Stimulated activated CD4-positive, alpha-beta T cell treated with anti-CD3 and anti-CD28 coated beads, TNF-alpha, amount 100 ng/mL, for 48 hours (primary cell): ENCODE measurements around the gene C11orf68.
A peak's percentile ranks its signal among the peaks of the same experiment; 100 is the strongest.

Source experiments
- DNase-seq, 3 donors: peaks; one replicate each; pipeline ENCODE4 v3.0.0-alpha.2; 2020; ENCODE audit warnings: low read depth in 3 of 3

Gene C11orf68

DNA sequence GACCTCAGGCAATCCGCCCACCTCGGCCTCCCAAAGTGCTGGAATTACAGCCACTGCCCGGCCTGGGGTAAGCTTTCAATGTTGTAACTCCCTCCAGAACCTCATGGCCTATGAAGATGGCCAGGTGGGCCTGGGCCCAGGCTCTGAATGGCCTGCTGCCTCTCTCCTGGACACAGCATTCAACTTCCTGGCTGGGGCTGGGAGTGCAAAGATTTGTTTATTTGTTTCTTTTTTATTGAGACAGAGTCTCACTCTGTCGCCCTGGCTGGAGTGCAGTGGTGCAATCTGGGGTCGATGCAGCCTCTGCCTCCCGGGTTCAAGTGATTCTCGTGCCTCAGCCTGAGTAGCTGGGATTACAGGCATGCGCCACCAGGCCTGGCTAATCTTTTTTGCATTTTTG is 25.9 kb upstream of the C11orf68 start:
- no peak for DNase-seq

DNA sequence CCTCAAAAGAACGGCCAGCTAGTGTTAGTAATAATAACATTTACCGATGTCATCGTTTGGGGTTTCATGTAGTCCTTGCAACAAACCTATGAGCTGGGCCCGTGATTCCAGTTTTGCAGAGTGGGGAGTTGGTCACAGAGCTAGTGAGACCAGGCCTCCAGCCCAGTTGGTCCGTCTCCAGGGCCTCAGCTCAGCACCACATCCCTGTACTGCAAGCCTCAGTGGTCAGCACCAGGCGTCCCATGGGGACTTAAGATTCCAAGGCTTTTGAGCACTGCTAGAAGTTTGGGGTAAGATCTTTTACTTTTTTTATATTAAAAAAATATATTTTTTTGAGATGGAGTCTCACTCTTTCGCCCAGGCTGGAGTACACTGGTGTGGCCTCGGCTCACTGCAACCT is 25.3 kb upstream of the C11orf68 start:
- no peak for DNase-seq

DNA sequence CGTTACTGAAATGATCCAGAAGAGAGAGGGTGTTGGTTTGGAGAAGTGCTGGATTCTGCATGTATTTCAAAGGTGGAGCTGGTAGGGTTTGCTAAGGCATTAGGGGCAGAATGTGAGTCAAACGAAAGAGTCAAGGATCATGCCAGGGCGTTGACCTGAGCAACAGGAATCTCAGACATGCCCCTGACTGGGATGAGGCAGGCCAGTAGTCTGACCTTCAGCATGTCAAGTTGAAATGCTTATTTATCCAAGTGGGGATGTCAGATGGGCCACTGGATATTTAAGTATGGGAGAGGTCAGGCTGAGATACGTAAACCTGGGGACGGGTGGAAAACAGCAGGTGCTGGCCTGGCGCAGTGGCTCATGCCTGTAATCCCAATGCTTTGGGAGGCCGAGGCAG is 23.7 kb upstream of the C11orf68 start:
- DNase-seq, result no peak

DNA sequence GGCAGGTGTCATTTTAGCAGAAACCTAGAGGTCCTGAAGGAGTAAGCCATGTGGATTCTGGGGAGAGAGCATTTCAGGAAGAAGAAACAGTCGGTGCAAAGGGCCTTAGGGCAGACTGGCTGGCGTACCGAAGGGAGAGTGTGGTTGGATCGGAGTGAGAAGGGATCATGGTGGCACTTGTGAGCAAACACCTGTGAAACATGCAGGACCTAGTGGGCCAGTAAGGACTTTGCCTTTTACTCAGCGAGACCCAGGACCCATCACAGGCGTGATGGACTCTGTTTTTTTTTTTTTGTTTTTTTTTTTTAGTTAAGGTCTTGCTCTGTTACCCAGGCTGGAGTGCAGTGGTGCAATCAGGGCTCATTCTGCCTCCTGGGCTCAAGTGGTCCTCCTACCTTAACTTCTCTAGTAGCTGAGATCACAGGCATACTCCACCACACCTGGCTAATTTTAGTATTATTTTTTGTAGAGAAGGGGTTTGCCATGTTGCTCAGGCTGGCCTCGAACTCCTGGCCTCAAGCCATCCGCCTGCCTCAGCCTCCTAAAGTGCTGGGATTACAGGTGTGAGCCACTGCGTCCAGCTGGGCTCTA is 23.0 kb upstream of the C11orf68 start:
- no peak for DNase-seq

DNA sequence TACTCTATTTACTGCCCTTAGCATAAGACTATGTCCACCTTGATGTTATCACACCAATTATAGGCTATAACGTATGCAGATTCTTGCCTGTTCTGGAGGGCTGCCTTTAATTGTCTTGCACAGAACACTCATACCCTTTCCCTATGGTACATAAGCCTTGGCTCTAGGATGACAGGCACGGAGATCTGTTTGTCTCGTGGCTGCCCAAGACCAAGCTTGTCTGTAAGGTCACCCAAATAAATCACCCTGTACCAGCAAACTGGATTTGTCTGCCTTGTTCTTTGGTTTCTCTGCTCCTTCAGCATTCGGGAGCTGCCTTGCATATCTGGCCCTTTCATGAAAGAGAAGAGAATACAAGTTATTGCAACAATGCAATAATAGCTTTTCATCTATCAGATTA is 18.9 kb upstream of the C11orf68 start:
- DNase-seq, result no peak

DNA sequence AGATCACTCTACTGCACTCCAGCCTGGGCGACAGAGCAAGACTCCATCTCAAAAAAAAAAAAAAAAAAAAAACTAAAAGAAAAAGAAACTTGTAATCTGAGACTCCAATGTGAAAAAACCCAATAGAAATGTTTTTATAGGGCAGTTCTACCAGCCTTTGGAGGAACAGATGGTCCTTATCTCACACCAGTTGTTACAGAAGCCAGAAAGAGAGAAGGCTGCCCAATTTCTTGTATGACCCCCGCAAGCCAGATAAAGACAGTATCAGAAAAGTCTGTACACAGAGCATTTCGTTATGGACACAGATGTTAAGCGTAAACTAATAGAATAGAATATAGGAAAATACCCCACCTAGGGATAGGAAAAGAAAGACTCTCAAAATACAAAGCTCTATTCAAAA is 15.2 kb upstream of the C11orf68 start:
- no peak for DNase-seq

DNA sequence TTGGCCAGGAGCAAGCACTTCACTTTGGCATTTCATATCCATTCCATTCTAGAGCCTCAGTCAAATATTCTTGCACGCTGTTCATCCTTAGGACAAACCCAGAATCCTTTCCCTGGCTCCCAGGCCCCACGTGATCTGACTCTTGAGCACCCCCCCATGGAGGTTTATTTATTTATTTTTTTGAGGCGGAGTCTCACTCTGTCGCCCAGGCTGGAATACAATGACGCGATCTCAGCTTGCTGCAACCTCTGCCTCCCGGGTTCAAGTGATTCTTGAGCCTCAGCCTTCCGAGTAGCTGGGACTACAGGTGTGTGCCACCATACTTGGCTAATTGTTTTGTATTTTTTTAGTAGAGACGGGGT is 13.7 kb upstream of the C11orf68 start:
- DNase-seq, result no peak

DNA sequence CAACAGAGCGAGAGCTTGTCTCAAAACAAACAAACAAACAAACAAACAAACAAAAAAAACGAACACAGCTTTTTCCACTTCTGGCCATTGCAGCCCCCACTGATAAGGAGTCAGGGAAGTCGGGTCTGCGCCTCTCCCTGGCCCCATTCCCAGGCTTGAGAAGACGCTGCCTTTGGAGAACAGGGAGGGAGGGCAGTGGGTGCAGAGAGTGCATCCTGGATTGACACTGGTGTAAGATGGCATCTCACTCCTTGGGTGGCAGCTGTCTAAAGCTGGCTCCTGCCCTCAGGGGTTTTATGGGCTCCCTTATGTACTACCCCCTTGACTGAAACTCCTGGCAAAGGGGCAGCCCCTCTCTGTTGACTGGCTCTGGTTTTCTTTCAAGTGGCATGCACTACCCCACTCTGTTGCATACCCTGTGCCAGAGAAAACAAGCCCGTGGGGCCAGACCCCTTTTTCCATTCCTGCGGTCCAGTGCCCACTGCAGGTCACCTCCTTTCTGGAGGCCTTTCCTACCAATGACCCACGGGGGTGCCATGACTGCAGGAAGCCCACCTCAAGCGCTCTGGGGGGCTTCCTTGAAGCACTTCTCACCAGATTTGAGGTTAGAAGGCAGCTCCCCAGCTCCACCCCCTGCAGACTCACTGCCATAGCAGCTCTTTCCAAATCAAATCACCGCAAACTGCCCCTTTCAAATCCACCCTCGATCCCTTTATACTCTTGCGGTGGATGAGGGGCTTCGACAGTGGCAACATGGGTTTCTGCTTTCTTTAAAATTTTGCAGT is 13.1 kb upstream of the C11orf68 start:
- DNase-seq, result no peak

DNA sequence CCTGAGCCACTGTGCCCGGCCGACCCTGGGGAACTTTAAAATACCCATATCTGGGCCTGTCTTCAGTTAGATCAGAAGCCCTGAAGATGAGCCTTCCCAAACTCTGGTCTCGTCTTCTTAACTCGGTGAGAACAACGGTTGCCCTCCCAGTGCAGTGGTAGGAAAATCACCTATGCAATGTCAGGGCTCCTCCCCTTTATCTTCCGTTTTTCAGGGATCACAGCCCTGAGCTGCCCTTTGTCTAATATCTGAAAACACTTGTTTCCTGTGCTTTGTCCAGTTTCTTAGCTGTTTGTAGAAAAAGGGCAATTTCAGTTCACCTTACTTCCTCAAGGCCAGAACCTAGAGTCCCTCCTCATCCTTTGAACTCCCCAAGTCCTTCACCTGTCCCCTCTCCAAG is 9.8 kb upstream of the C11orf68 start:
- DNase-seq, result no peak

DNA sequence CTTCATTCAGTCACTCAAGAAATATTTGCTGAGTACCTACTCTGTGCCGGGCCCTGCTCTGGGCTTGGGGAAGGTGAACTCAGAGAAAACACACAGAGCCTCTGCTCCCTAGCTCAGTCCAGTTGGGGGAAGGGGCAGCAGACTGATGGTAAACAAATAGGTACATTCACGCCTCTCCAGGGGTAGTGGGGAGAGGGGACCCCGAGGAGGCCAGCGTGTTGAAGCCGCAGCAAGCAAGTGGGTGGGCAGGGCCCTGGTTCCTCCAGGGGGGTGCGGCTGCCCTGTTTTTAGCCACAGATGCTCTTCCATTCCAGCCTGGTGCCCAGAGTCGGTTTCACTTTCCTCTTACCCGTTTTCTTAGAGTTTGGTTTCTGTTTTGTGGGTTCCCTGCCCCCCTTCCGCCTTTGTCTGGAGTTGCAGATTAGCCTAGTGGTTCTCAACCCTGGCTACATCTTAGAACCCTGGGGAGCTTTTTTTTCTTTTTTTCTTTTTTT is 9.1 kb upstream of the C11orf68 start:
- DNase-seq, result peak; percentile 50 to 56 (median 54)

DNA sequence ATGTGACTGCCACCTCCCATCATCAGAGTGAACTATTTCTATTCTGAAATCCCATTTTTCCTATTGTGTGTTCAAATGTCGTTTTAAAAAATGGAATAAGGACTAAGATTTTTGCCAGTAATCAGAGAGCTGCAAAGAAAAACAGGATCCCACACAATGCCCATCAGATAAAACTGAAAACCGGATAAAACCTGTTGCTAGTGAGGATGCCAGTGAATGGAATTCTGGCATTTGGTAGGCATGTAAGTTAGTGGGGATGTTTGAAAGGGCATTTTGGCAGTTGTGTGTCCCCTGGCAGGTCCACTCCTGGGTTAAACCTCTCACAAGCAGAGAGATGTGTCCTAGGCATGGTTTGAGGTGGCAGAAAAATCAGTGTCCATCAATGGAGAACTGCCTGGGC is 6.5 kb upstream of the C11orf68 start:
- no peak for DNase-seq

DNA sequence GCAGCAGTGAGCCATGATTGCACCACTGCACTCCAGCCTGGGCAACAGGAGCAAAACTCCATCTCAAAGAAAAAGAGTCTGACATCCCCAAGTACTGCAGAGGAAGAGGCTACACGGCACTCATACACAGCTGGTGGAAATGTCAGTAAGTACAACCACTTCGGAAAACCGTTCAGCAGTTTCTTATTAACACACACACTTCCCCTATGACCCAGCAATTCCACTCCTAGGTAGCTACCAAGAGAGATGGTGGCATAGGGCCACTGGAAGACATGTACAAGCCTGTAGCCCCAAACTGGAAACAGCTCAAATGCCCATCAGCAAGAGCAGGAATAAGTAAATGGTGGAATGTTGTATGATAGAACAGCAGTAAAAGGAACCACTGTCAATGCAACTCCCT is 3.7 kb upstream of the C11orf68 start:
- no peak for DNase-seq

DNA sequence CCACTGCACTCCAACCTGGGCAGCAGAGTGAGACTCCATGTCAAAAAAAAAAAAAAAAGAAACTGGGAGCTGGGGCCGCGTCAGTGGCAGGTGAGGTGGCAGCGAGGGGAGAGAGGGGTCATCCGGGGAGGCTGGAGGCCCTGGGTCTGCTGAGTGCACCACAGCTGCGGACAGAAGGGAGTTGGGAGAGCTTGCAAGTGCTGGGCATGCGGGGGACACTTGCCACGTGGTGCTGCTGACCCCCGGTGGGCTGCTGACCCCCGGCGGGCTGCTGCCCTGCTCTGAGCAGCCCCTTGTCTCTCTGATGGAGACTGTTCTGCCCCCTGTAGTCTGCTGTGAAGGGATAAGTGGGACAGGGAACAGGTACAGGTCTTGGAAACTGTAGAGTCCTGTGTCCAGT is 3.0 kb upstream of the C11orf68 start:
- no peak for DNase-seq

DNA sequence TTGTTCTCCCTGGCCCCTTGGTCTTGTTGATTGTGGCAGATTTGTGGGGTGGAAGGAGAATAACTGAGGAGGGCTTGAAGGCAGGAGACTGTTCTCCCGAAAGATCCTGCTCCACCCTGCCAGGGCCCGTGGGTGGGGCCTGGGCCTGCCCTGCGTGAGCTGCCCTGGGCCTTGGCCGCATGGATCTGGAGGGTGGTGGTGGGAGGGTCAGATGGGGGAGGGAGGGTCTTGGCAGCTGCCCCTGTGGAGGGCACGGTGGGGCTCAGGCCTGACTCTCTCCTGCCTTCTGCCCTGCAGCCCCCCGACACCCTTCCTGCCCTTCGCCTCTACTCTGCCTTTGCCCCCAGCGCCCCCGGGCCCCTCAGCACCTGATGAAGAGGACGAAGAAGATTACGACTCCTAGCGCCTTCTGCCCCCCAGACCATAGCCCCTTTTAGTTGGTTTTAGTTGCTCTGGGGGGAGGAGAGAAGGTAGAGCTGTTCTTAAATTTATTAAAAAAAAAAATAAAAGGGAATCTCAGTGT is 2.2 kb upstream of the C11orf68 start:
- DNase-seq, result no peak

DNA sequence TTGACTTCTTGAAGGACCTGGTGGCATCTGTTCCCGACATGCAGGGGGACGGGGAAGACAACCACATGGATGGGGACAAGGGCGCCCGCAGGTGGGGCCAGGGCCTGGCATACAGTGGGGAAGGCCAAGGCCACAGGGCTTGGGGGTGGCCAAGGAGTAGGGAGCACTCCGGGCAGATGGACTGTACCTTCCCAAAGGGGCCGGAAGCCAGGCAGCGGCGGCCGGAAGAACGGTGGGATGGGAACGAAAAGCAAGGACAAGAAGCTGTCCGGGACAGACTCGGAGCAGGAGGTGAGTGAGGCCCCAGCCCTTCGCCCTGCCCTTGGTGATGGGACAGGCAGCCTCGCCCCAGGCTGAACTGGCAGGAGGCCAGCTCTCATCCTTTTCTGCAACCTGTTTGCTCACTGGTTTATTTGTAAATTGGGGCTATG is 1.5 kb upstream of the C11orf68 start:
- DNase-seq, result no peak

DNA sequence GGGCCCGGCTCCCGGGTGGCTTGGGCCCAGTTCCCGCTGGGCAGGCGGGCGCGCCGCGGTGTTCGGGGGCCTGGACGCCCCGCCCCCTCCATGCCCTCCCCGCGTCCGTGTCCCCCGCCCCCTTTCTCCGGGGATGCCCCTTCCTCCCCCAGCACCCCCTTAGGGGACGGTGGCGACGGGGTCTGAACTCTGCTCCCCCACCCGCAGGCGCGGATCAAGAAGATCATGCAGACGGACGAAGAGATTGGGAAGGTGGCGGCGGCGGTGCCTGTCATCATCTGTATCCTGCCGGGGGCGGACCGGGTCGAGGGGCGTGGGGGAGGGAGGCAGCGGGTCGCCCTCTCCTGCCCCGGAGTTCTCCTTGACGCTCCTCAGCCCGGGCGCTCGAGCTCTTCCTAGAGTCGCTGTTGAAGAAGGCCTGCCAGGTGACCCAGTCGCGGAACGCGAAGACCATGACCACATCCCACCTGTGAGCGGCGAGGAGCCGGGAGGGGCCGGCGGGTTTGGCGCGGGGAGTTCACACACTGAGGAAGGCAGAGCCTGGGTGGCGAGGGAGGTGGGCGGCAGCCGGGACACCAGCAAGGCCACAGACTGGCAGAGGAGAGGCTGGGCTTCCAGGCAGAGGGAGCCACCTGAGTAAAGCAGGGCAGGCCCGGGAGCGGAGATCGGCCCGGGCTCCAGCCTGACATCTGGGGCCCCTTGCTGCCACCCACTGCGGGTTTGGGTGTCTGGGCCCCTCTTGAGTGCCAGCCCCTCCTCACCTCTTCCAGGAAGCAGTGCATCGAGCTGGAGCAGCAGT is 910 bp upstream of the C11orf68 start:
- DNase-seq, result peak in 1 of 3 donors; percentile 50

DNA sequence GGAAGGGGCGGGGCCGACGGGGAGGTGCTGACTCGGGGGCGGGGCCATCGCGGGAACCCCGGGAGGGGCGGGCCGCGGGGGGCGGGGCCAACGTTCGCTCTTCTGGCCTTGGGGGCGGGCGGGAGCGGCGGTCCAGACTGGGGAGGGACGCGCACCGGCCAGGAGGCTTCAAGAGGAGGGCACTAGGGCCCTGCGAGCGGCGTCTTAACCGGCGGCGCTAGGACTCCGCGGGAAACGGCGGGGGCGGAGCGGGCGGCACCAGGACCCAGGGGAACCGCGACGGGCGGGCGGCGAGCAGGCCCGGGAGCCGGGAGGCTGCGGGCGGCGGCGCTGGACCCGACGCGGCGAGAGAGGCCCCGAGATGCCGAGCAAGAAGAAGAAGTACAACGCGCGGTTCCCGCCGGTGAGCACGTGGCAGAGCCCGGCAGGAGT is 295 bp upstream of the C11orf68 start, which contains the start of gene DRAP1:
Gene DRAP1, plus strand, starts transcription at position 286 of the 432 bp plus-strand sequence. Its CDS starts 76 bp downstream, at position 362.
- peak; percentile 98 to 100 (median 99) for DNase-seq

DNA sequence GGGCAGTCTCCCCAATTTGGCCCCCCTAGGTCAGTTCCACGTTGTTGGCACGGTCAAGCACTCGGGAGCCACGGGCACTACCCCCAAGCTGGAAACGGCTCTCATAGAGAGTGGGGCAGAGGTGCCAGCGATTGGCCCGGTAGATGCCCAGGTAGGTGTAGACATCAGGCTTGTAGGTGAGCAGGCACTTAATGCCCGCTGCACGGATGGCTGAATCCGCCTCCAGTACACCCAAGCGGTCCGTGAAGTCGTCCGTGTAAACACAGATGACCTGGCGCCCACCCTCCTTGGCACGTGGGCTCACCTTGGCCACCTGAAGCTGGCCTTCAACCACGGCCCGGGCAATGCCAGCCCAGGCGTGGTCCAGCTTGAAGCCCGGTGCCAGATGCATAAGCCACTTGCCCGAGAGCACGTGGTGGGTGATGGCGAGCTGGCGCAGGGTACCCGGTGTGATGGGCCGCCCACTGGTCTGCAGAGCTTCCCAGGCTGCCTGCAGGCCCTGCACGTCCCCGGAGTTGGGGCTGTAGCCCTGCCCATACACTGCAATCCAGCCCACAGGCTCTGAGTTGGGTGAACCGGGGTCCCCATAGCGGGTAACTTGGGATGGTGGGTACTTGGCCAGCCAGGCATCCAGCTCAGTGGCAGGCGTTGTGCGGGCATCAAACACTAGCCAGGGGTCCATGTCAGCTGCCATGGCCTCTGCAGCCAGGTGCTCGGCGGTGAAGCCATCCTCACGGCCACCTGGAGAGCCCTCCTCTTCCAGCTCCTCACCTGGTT is 1.2 kb downstream of the C11orf68 start:
- DNase-seq, result no peak

DNA sequence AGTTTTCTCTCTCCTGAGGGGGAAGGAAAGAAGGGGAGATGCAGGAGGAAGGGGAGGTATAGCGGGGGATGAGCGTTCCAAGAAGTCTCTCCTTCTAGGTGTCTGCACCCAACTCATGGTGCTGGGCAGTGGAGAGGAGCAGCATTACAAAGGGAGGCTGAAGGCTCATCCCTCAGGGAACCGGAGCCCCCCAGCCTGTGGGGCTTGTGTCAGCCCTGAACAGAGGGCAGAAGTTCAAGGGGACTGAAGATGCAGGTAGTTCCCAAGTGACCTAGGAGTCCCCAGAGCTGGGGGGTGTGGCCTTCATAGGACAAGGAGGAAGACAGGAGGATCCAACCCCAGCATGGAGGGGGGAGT is 1.8 kb downstream of the C11orf68 start:
- no peak for DNase-seq

DNA sequence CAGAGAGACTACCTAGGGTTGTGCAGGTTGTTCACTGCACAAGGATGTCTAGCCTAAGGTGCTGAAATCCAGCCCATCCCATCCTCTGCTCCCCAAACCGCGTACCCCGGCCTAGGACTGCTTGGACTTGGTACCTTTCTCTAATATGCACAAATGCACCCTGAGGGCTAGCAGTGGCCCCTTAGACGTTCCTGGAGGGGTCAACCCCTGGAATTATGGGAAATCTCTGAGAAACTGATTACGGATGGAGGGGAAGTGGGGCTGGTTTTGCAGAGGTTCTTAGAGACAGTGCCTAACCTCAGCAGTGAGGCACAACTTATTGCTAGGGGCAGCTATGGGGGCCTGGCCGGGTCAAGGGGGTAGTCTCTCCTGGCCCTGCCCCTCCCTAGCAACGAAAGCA is 2.5 kb downstream of the C11orf68 start:
- no peak for DNase-seq

DNA sequence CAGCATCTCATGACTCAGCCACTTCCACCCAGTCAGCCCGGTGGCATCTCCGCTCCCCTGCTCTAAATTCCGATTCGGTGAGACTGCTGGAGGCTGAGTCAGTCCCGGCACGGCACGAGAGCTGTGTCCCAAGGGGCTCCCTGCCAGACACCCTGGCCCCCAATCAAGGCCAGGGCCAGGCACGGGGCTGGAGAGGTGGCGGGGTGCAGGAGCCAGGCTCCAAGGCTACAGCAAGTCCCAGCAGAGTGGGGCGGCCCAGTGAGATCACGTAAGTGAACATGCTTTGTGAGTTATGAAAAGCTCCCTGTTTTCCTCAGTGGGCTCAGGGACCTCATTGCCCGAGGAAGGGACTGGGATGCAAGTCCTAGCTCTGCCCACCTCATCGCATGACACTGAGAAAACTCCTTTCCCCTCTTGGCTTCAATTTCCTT is 3.0 kb downstream of the C11orf68 start:
- no peak for DNase-seq
